Hippocampal formation (tissue), 2 donors: Measurements from ENCODE around the gene COL9A2.
A peak's percentile ranks its signal among the peaks of the same experiment; 100 is the strongest.
"Not testable (repeated sequence)": the region's sequence is repeated elsewhere in the genome, so short reads cannot be mapped to it uniquely, and the experiment has no call there.

Experiments used
- DNase-seq, 2 donors: peaks; one replicate each; lab custom pipeline; 2025; lab: John Stamatoyannopoulos, UW

Gene COL9A2

DNA sequence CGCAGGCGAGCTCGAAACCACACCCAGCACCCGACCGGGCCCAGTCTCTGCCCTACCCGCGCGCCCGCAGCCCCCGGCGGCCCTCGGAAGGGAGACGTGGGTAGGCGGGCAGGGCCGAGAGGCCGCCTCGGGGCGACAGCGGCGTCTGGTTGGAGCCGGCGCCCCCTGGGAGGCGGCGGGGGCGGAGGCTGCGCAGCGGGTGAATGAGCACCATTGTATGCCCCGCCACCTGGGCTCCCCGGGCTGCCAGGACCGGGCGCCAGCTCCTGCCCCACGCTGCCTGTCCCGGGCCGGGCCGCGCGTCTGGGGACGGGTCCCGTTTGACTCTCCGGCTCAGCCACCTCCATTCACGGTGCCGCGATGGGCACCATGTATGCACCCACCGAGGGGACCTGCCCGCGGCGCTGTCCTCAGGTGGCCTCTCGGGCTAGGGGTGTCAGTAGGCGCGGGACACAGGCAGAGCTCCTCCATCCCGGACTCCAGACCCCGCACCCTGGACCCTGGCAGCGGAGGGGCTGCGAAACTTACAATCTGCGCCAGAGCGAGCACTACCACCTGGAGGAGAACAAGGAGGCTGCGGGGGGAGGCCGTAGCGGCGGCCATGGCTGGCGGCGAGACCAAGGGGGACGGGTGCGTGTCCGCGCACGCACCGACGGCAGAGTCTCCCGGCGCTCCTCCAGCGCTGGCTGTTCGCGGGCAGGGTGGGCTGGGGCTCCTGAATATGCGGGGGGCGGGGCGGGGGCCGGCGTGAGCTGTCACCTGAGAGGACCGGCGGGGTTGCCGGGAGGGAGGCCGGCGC is at the start of gene COL9A2:
TSS of gene COL9A2 (minus strand) at position 692 of the 799 bp plus-strand sequence. CDS start at position 603, 89 bp downstream.
- peak; percentile 81 to 82 for DNase-seq

DNA sequence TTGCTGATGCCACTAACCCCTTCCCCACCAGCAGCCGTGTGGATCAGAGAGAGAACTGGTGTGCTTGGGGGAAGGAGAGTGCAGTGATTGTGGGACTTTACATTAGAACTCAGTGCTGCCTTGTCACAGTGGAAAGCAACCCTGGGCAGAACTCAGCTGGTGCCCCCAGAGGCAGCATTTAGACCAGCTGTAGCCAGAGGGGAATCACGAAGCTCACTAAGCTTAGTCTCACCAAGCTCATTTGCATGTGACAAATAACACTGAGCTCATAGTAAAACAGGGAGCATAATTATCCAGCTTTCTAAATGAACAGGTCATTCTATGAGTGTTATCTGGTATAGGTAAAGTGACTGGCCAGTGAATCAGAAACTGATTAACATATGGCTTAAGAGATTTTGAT is 46.6 kb upstream of the COL9A2 start:
- DNase-seq, result no peak

- no peak for DNase-seq
Measured at GRCh38 chr1:40362699-40363098, 45.6 kb upstream of the COL9A2 start.

DNA sequence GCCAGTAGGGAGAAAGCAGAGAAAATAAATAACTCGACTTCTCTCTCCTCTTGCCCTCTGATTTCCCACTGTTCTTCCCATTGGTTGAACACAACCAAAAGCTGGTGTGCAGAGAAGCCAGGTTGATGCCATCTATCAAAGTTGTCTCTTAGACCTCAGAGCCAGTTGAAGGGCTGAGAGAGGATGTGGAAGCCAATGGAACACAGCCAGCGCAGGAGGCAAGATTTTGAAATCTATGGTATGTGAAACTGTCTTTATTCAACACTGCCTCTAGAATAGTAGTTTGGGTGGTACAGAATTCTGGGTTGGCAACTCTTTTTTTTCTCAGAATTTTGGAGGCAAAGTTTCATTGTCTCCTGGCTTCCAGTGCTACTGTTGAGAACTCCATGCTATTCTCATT is 45.1 kb upstream of the COL9A2 start:
- DNase-seq, result no peak

- DNase-seq, result no peak
Measured at GRCh38 chr1:40361637-40362036, 44.6 kb upstream of the COL9A2 start.

DNA sequence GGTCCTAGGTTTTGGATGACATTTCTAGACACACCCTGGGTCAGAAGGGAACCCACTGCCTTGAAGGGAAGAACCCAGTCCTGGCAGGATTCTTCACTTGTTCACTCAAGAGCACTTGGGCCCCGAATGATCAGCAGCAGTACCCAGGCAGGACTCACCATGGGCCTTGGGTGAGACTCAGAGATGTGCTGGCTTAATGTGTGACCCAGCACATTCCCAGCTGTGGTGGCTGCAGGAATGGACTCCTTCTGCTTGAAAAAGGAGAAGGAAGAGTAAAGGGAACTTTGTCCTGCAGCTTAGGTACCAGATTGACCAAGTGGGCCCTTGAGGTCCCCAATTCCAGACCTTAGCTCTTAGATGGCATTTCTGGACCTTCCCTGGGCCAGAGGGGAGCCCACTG is 44.1 kb upstream of the COL9A2 start:
- no peak for DNase-seq

DNA sequence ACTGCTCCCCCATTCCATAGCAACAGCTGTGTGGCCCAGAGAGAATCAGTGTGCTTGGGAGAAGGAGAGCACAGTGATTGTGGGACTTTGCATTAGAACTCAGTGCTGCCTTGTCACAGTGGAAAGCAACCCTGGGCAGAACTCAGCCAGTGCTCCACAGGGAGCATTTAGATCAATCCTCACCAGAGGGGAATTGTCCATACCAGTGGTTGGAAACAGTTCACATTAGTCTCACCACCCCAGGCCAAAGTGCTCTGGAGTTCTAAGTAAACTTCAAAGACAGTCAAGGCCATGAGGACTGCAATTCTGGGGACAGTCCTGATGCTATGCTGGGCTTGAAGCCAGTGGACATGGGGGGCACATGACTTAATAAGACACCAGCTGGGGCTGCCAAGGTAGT is 43.5 kb upstream of the COL9A2 start:
- no peak for DNase-seq

DNA sequence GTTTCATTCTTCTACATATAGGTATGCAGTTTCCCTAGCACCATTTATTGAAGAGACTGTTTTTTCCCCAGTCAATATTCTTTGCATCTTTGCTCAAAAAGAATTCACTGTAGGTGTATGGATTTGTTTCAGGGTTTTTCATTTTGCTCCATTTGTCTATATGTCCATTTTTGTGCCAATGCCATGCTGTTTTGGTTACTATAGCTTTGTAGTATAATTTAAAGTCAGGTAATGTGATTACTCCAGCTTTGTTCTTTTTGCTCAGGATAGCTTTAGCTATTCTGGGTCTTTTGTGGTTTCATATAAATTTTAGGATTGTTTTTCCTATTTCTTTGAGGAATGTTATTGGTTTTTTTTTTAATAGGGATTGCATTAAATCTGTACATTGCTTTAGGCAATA is 40.5 kb upstream of the COL9A2 start:
- DNase-seq, result no peak

- no peak for DNase-seq
Measured at GRCh38 chr1:40353082-40353481, 36.0 kb upstream of the COL9A2 start.

DNA sequence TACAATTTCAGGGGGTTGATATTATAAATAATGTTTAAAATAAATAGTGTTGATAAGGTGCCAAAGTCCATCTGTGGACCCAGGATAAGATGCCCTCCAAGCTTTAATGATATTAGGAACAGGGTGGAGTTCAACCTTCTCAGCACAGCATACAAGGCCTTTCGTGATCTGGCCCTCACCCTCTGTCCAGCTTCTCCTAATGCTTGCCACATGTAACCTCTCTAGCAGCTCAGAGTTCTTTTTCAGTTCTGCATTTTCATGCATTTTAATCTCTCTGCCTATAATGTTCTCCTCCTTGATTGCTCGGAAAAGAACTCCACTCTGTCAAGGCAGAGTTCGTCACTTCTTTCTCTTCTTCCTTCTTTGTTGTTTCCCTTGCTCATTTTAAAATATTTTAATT is 35.0 kb upstream of the COL9A2 start:
- no peak for DNase-seq

DNA sequence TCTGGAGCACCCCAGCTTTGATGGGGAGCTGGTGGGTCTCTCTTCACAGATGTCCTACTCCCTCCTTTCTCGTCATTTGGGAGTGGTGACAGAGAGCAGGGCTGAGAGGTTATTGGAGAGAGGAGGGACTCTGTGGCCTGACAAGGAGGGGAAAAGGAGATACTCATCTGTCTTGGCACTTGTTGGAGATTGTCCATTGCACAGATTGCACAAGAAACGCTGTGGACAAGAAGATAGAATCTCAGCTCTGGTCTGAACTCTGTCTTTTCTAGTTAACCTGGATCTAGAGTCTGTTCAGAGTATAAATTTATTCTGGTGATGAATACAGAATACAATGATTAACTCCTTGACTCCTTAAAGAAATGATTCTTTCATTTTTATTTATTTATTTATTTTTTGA is 34.0 kb upstream of the COL9A2 start:
- no peak for DNase-seq

- DNase-seq, result no peak
Measured at GRCh38 chr1:40350391-40350790, 33.3 kb upstream of the COL9A2 start.

DNA sequence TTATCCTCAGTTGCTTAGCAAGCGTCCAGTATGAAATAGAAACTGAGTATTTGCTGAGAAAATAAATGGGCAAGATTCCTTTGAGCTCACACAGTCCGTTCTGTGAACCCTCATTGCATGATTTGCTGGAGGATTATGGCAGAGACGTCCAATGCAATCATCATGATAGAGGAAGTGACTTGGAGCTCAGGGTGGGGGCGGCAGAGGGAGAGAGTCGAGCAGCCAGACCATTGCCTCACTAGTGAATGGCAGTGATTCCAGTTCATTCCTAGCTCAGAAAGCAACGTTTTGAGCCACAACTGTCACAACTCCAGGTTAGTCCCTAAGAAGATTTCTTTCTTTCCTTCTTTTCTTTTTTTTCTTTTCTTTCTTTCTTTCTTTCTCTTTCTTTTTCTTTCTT is 27.5 kb upstream of the COL9A2 start:
- peak; percentile 5 to 33 for DNase-seq

GRCh38 chr1:40342381-40342717 is 25.3 kb upstream of the COL9A2 start:
- DNase-seq, result not testable (repeated sequence)

- no peak for DNase-seq
Measured at GRCh38 chr1:40341491-40342380, 24.6 kb upstream of the COL9A2 start.

GRCh38 chr1:40339420-40340323 is 22.6 kb upstream of the COL9A2 start:
- DNase-seq, result no peak

GRCh38 chr1:40338745-40339419 is 21.8 kb upstream of the COL9A2 start:
- peak; percentile 41 to 76 for DNase-seq

DNA sequence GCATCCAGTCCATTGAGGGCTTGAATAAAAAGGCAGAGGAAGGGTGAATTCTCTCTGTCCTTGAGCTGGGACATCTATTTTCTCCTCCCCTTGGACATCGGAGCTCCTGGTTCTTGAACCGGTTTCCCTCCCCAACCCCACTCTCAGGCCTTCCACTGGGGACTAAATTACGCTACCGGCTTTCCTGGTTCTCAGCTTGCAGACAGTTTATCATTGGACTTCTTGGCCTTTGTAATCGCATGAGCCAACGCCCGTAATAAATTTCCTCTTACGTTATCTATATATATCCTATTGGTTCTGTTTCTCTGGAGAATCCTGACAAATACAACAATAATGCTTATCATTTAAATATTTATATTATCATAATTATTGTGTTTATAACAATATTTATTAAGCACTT is 20.4 kb upstream of the COL9A2 start:
- no peak for DNase-seq

DNA sequence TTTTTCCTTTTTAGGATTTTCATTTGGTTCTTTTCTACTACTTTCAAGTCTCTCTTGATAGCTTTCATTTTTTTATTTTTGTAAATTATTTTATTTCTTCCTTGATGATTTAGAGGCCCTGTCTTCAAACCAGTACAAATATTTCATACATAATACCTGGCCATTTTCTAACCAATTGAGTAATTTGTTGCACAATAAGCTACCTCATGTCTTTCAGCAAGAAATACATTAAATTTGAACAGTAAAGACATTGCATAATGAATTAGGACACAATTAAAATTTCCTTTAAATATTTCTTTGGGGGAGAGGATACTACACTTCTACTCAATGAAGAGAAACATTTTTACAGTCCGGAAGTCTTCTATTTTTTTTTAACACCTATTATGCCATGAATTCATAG is 15.6 kb upstream of the COL9A2 start:
- DNase-seq, result no peak

DNA sequence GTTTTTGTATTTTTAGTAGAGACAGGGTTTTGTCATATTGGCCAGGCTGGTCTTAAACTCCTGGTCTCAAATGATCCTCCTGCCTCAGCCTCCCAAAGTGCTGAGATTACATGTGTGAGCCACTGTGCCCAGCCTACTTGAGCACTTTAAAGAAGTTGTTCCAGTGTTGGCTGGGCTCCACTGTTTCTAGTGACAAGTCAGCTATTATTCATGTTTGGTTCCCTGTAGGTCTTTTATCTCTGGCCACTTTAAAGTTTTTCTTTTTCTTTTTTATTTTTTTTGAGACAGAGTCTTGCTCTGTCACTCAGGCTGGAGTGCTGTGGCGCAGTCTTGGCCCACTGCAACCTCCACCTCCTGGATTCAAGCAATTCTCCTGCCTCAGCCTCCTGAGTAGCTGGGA is 14.3 kb upstream of the COL9A2 start:
- DNase-seq, result not testable (repeated sequence)

DNA sequence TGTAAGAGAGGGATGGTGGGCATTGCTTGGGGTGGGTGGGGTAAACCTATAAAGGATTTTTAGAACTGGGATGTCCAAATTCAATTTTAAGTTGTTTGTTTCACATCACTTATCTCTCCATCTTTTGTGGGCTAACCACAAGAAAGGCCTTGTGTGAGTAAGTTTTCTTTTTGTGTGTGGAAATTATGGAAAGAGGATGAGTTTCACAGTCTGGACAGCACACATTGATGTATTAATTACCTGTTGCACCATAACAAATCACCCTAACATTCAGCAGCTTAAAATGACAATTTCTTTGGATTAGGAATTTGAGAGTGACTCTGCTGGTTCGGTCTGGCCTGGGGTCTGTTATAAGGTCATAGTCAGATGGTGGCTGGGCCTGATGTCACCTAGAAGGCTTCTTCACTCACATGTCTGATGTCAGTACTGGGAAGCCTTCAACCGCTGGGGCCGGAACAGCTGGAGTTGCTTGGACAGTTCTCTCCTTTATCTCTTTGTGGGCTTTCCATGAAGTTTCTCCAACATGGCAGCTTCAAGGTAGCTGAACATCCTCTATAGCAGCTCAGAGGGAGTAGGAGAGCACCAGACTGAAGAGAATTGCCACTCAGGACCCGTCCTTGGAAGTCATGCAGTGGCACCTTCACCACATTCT is 2.0 kb upstream of the COL9A2 start:
- DNase-seq, result no peak
